ENCODE results near the gene DEFB129. TPM values are rescaled to one million over a fixed set of nuclear protein-coding genes. Genes with fewer than 3 reads are reported as not detected.

The DEFB129 gene
- total RNA-seq, 1 donor from 2014 or later = not detected

Other genes starting within 250 kb of the DEFB129 start
- not detected for gene DEFB125, start 139.6 kb upstream of the DEFB129 start, total RNA-seq
- not detected for gene DEFB126, start 84.7 kb upstream of the DEFB129 start, total RNA-seq
- not detected for gene DEFB127, start 69.8 kb upstream of the DEFB129 start, total RNA-seq
- not detected for gene DEFB128, start 37.5 kb upstream of the DEFB129 start, total RNA-seq
- gene DEFB132, start 30.5 kb downstream of the DEFB129 start, total RNA-seq = not detected
- 4.6 TPM for gene C20orf96, start 63.5 kb downstream of the DEFB129 start, total RNA-seq
- gene ZCCHC3, start 70.3 kb downstream of the DEFB129 start, total RNA-seq = 20.7 TPM
- gene SOX12, start 98.3 kb downstream of the DEFB129 start, total RNA-seq = 3.6 TPM
- gene NRSN2, start 119.9 kb downstream of the DEFB129 start, total RNA-seq = 7.0 TPM
- gene TRIB3, start 153.5 kb downstream of the DEFB129 start, total RNA-seq = 3.7 TPM
- 34.0 TPM for gene RBCK1, start 181.0 kb downstream of the DEFB129 start, total RNA-seq
- 22.9 TPM for gene TBC1D20, start 235.3 kb downstream of the DEFB129 start, total RNA-seq